HG03442 (cell line): Measurements from ENCODE around the gene IQCM.
"Not testable (repeated sequence)": the region's sequence is repeated elsewhere in the genome, so short reads cannot be mapped to it uniquely, and the experiment has no call there.

Experiments
- ATAC-seq: cut with Tn5 transposase; IDR thresholded peaks from one replicate; pipeline ENCODE4 v1.9.1; 2021; ENCODE audit warnings: mild to moderate bottlenecking, moderate library complexity; ENCODE audit not compliant: unreplicated experiment

The IQCM gene

GRCh38 chr4:149486861-149487260, 328.8 kb downstream of the IQCM start:
- no peak for ATAC-seq

GRCh38 chr4:149468669-149469068, 347.0 kb downstream of the IQCM start:
- not testable (repeated sequence) for ATAC-seq

GRCh38 chr4:149466446-149466845, 349.2 kb downstream of the IQCM start:
- ATAC-seq: no peak

GRCh38 chr4:149465955-149466354, 349.7 kb downstream of the IQCM start:
- no peak for ATAC-seq

- no peak for ATAC-seq
Measured at GRCh38 chr4:149443537-149443936, 372.1 kb downstream of the IQCM start.

GRCh38 chr4:149441338-149441737, 374.3 kb downstream of the IQCM start:
- no peak for ATAC-seq

GRCh38 chr4:149426461-149426860, 389.2 kb downstream of the IQCM start:
- ATAC-seq: no peak

GRCh38 chr4:149409555-149409962, 406.1 kb downstream of the IQCM start:
- ATAC-seq: no peak

GRCh38 chr4:149409146-149409545, 406.5 kb downstream of the IQCM start:
- ATAC-seq: no peak

GRCh38 chr4:149404143-149404542, 411.5 kb downstream of the IQCM start:
- no peak for ATAC-seq

GRCh38 chr4:149403081-149403480, 412.6 kb downstream of the IQCM start:
- ATAC-seq: no peak

GRCh38 chr4:149398993-149399392, 416.6 kb downstream of the IQCM start:
- ATAC-seq: no peak

- peak; percentile 82 for ATAC-seq
Measured at GRCh38 chr4:149370785-149371420, 444.7 kb downstream of the IQCM start.

- no peak for ATAC-seq
Measured at GRCh38 chr4:149370002-149370401, 445.6 kb downstream of the IQCM start.

- no peak for ATAC-seq
Measured at GRCh38 chr4:149353241-149353640, 462.4 kb downstream of the IQCM start.

- ATAC-seq: no peak
Measured at GRCh38 chr4:149349541-149349940, 466.1 kb downstream of the IQCM start.

- ATAC-seq: no peak
Measured at GRCh38 chr4:149347139-149347538, 468.5 kb downstream of the IQCM start.

- no peak for ATAC-seq
Measured at GRCh38 chr4:149345424-149345823, 470.2 kb downstream of the IQCM start.

- ATAC-seq: no peak
Measured at GRCh38 chr4:149344436-149344835, 471.2 kb downstream of the IQCM start.

GRCh38 chr4:149343614-149344013, 472.0 kb downstream of the IQCM start:
- no peak for ATAC-seq

- ATAC-seq: not testable (repeated sequence)
Measured at GRCh38 chr4:149341117-149341516, 474.5 kb downstream of the IQCM start.

GRCh38 chr4:149328161-149328560, 487.5 kb downstream of the IQCM start:
- ATAC-seq: no peak

GRCh38 chr4:149322203-149322602, 493.4 kb downstream of the IQCM start:
- ATAC-seq: no peak
